Astrocyte (in vitro differentiated cells and primary cell): ENCODE measurements around the gene NMNAT3. TPM values are rescaled to one million over a fixed set of nuclear protein-coding genes. Genes with fewer than 3 reads are reported as not detected.

Experiments used
- DNase-seq: peaks from one replicate; pipeline ENCODE4 v3.0.0-alpha.2; 2010; ENCODE audit warnings: low read depth
- FAIRE-seq: peaks from 2 replicates; lab custom pipeline; 2011; peaks lifted over from hg19 to GRCh38; lab: Jason Lieb, UNC
- H2AFZ ChIP-seq: 2 replicates; pipeline ENCODE4 v1.6.0; 2012; ENCODE audit warnings: low read depth, low read length, inconsistent platforms
- H3K27ac ChIP-seq: 2 replicates; pipeline ENCODE4 v1.5.1; 2011; ENCODE audit warnings: low read depth, low read length, inconsistent platforms
- H3K27me3 ChIP-seq: 2 replicates; pipeline ENCODE4 v1.6.0; 2011; ENCODE audit warnings: low read length, inconsistent platforms; ENCODE audit not compliant: insufficient read depth
- H3K36me3 ChIP-seq: 2 replicates; pipeline ENCODE4 v1.5.1; 2011; ENCODE audit warnings: low read length, inconsistent platforms; ENCODE audit not compliant: insufficient read depth
- H3K4me1 ChIP-seq: 2 replicates; pipeline ENCODE4 v1.5.1; 2011; ENCODE audit warnings: low read length, inconsistent platforms; ENCODE audit not compliant: insufficient read depth
- H3K4me2 ChIP-seq: 2 replicates; pipeline ENCODE4 v1.6.0; 2012; ENCODE audit warnings: low read length, inconsistent platforms
- H3K4me3 ChIP-seq: 2 replicates; pipeline ENCODE4 v1.5.1; 2011; ENCODE audit warnings: low read depth, mild to moderate bottlenecking, low read length, inconsistent platforms; ENCODE audit not compliant: insufficient read depth
- H3K79me2 ChIP-seq: 2 replicates; pipeline ENCODE4 v1.6.0; 2012; ENCODE audit warnings: mild to moderate bottlenecking, low read length, inconsistent platforms; ENCODE audit not compliant: insufficient read depth
- H3K9ac ChIP-seq: 2 replicates; pipeline ENCODE4 v1.6.0; 2012; ENCODE audit warnings: mild to moderate bottlenecking, low read length, inconsistent platforms
- H3K9me3 ChIP-seq: 2 replicates; pipeline ENCODE4 v1.5.1; 2012; ENCODE audit warnings: low read depth, mild to moderate bottlenecking, low read length, inconsistent platforms; ENCODE audit not compliant: insufficient read depth
- H4K20me1 ChIP-seq: 2 replicates; pipeline ENCODE4 v1.6.0; 2012; ENCODE audit warnings: low read length, inconsistent platforms; ENCODE audit not compliant: insufficient read depth
- H3K27ac Mint-ChIP-seq: one replicate; pipeline ENCODE4 v1.8.0; 2021; ENCODE audit warnings: mild to moderate bottlenecking, mixed read lengths; ENCODE audit not compliant: unreplicated experiment
- H3K27me3 Mint-ChIP-seq: one replicate; pipeline ENCODE4 v1.8.0; 2021; ENCODE audit warnings: low read depth, mixed read lengths; ENCODE audit not compliant: unreplicated experiment
- H3K36me3 Mint-ChIP-seq: one replicate; pipeline ENCODE4 v1.8.0; 2021; ENCODE audit warnings: low read depth, mixed read lengths; ENCODE audit not compliant: unreplicated experiment
- H3K4me1 Mint-ChIP-seq: one replicate; pipeline ENCODE4 v1.8.0; 2021; ENCODE audit warnings: low read depth, mixed read lengths; ENCODE audit not compliant: unreplicated experiment
- H3K4me3 Mint-ChIP-seq: one replicate; pipeline ENCODE4 v1.8.0; 2021; ENCODE audit warnings: mild to moderate bottlenecking, moderate library complexity, mixed read lengths; ENCODE audit not compliant: unreplicated experiment
- H3K9me3 Mint-ChIP-seq: one replicate; pipeline ENCODE4 v1.8.0; 2021; ENCODE audit warnings: mild to moderate bottlenecking, mixed read lengths; ENCODE audit not compliant: unreplicated experiment
- EZH2 ChIP-seq: IDR thresholded peaks from 2 replicates; pipeline ENCODE4 v1.6.1; 2012; ENCODE audit warnings: mild to moderate bottlenecking, low read length, inconsistent platforms; ENCODE audit not compliant: insufficient read depth
- total RNA-seq: library from RNA; stranded (reverse); gene quantifications from 2 replicates; pipeline ENCODE4 v1.2.1, GENCODE V29; 2021
- TF ChIP-seq, protein P1 (sequence below): IDR thresholded peaks from 2 replicates; pipeline ENCODE4 v1.5.1; 2011; ENCODE audit warnings: low read depth, mild to moderate bottlenecking, inconsistent platforms, low read length, moderate library complexity; ENCODE audit not compliant: insufficient read depth

The NMNAT3 gene
- total RNA-seq, 1 donor from 2014 or later: 1.3 TPM

DNA sequence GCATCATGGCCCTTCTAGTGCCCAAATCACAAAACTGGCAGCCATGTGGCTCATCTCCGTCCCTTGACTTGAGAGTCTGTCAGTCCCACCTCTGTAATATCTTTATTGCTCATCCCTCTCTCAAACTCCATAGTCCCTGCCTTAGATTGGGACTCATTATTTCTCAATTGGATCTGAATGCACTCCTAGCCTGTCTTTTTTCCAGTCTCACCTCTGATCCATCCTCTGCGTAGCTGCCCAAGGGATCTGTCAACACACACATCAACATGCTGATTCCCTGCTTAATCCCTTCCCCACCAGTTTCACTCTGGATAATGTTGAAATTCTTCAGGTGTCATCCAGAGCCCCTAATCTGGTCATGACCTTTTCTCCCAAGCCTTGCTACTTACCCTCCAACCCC, 39.3 kb downstream of the NMNAT3 start:
- FAIRE-seq (no peak), DNase-seq (no peak)
- Histone ChIP-seq H3K4me2 (no peak overlapping the region), H3K4me3 (no peak overlapping the region), H3K27me3 (no peaks in the 10 kb centered on the region), H2AFZ (no peak overlapping the region), H3K9ac (no peak overlapping the region), H3K27ac (no peak overlapping the region), H3K9me3 (no peaks in the 10 kb centered on the region), H3K79me2 (no peaks in the 10 kb centered on the region), H3K4me1 (no peaks in the 10 kb centered on the region), H3K36me3 (no peaks in the 10 kb centered on the region), H4K20me1 (no peaks in the 10 kb centered on the region)
- no peaks in the 10 kb centered on the region for H3K9me3 Mint-ChIP-seq
- H3K4me1 Mint-ChIP-seq: peaks cover 15% of the 10 kb centered on the region
- H3K27me3 Mint-ChIP-seq: peaks cover 18% of the 10 kb centered on the region
- no peak overlapping the region for H3K4me3 Mint-ChIP-seq
- H3K36me3 Mint-ChIP-seq: no peaks in the 10 kb centered on the region
- no peak overlapping the region for H3K27ac Mint-ChIP-seq
- TF ChIP-seq, protein P1, sequence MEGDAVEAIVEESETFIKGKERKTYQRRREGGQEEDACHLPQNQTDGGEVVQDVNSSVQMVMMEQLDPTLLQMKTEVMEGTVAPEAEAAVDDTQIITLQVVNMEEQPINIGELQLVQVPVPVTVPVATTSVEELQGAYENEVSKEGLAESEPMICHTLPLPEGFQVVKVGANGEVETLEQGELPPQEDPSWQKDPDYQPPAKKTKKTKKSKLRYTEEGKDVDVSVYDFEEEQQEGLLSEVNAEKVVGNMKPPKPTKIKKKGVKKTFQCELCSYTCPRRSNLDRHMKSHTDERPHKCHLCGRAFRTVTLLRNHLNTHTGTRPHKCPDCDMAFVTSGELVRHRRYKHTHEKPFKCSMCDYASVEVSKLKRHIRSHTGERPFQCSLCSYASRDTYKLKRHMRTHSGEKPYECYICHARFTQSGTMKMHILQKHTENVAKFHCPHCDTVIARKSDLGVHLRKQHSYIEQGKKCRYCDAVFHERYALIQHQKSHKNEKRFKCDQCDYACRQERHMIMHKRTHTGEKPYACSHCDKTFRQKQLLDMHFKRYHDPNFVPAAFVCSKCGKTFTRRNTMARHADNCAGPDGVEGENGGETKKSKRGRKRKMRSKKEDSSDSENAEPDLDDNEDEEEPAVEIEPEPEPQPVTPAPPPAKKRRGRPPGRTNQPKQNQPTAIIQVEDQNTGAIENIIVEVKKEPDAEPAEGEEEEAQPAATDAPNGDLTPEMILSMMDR: no peak
- no peak for TF ChIP-seq EZH2

DNA sequence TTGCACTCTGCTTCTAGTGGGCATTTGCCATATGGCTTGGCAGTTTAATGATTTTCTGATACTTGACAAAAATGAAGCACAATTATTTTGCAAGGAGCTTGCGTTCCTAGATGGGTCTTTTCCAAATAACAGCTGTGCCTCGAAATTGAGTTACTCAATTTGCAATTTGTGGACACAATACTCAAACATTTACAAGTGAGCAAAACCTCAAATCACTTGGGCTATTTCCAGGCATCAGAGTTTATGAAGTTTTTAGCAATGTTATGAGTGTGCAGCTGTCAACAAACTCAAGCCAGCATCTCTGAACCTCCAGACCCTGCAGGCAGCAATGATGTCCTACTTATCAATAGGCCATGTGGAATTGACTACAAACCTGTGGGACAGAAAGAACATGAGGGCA, 41.3 kb downstream of the NMNAT3 start:
- H3K9me3 ChIP-seq: no peaks in the 10 kb centered on the region
- no peak overlapping the region for H3K4me3 ChIP-seq
- Mint-ChIP-seq H3K9me3 (no peaks in the 10 kb centered on the region), H3K4me3 (no peak overlapping the region), H3K27me3 (peaks cover 18% of the 10 kb centered on the region), H3K27ac (no peak overlapping the region), H3K4me1 (peaks cover 8% of the 10 kb centered on the region), H3K36me3 (no peaks in the 10 kb centered on the region)
- H4K20me1 ChIP-seq: no peaks in the 10 kb centered on the region
- no peaks in the 10 kb centered on the region for H3K79me2 ChIP-seq
- no peaks in the 10 kb centered on the region for H3K4me1 ChIP-seq
- no peaks in the 10 kb centered on the region for H3K27me3 ChIP-seq
- no peak overlapping the region for H2AFZ ChIP-seq
- H3K27ac ChIP-seq: no peak overlapping the region
- no peak overlapping the region for H3K4me2 ChIP-seq
- TF ChIP-seq EZH2: no peak
- TF ChIP-seq, protein P1: no peak
- DNase-seq (no peak), FAIRE-seq (no peak)
- H3K9ac ChIP-seq: no peak overlapping the region
- H3K36me3 ChIP-seq: no peaks in the 10 kb centered on the region

- Mint-ChIP-seq H3K4me3 (no peak overlapping the region), H3K4me1 (no peaks in the 10 kb centered on the region), H3K36me3 (no peaks in the 10 kb centered on the region), H3K9me3 (no peaks in the 10 kb centered on the region), H3K27ac (no peak overlapping the region), H3K27me3 (peaks cover 25% of the 10 kb centered on the region)
- no peak overlapping the region for H3K4me2 ChIP-seq
- H4K20me1 ChIP-seq: no peaks in the 10 kb centered on the region
- no peak overlapping the region for H3K9ac ChIP-seq
- H3K79me2 ChIP-seq: no peaks in the 10 kb centered on the region
- no peak overlapping the region for H3K4me3 ChIP-seq
- no peak overlapping the region for H3K27ac ChIP-seq
- FAIRE-seq: no peak
- peak; percentile 26 for DNase-seq
- no peak overlapping the region for H2AFZ ChIP-seq
- no peaks in the 10 kb centered on the region for H3K27me3 ChIP-seq
- H3K9me3 ChIP-seq: no peaks in the 10 kb centered on the region
- TF ChIP-seq EZH2: no peak
- TF ChIP-seq, protein P1: no peak
- no peaks in the 10 kb centered on the region for H3K4me1 ChIP-seq
- no peaks in the 10 kb centered on the region for H3K36me3 ChIP-seq
Measured at GRCh38 chr3:139634111-139634635, 43.6 kb downstream of the NMNAT3 start.
